HepG2 (cell line): Measurements from ENCODE around the gene TAT. TPM values are rescaled to one million over a fixed set of nuclear protein-coding genes. Genes with fewer than 3 reads are reported as not detected.

Source experiments
- AHDC1 ChIP-seq: sonication (generic); formaldehyde crosslinking; IDR thresholded peaks from 2 replicates; pipeline ENCODE4 v1.5.1; 2020; ENCODE audit warnings: mild to moderate bottlenecking, missing genetic modification reagents, borderline replicate concordance
- ATF4 ChIP-seq, 2 experiments: fragments of 450-650 bp in 1 of 2; sonication (generic) in 1 of 2; formaldehyde crosslinking; IDR thresholded peaks; 2 replicates each; pipeline versions ENCODE4 v1.5.0 to v1.8.0; 2020 to 2022; ENCODE audit warnings: mild to moderate bottlenecking in 1 of 2, missing genetic modification reagents in 1 of 2
- GATA4 ChIP-seq: sonication (generic); IDR thresholded peaks from 2 replicates; pipeline ENCODE4 v1.6.1; 2016; ENCODE audit warnings: antibody characterized with exemption, low read depth, borderline replicate concordance
- GFI1 ChIP-seq: sonication (generic); formaldehyde crosslinking; IDR thresholded peaks from 2 replicates; pipeline ENCODE4 v1.5.0; 2020; ENCODE audit warnings: missing genetic modification reagents, mild to moderate bottlenecking, borderline replicate concordance
- MIXL1 ChIP-seq: IDR thresholded peaks from 2 replicates; pipeline ENCODE4 v1.6.1; 2016
- MXD4 ChIP-seq: IDR thresholded peaks from 2 replicates; pipeline ENCODE4 v1.6.1; 2016; ENCODE audit warnings: mild to moderate bottlenecking, missing biosample characterization, missing genetic modification reagents
- NFIC ChIP-seq: IDR thresholded peaks from 2 replicates; pipeline ENCODE4 v1.6.1; 2012; ENCODE audit warnings: mild to moderate bottlenecking, low read length, inconsistent platforms
- NFKBIZ ChIP-seq: IDR thresholded peaks from 2 replicates; pipeline ENCODE4 v1.6.1; 2018; ENCODE audit warnings: missing genetic modification reagents, missing compliant biosample characterization
- NR2F6 ChIP-seq, 2 experiments: IDR thresholded peaks; 2 replicates each; pipeline ENCODE4 v1.6.1; 2016; ENCODE audit warnings: antibody characterized with exemption in 1 of 2, mild to moderate bottlenecking in 1 of 2
- POGK ChIP-seq: sonication (generic); formaldehyde crosslinking; conservative IDR thresholded peaks from 2 replicates; pipeline ENCODE4 v1.8.0; 2022; ENCODE audit warnings: mild to moderate bottlenecking, moderate library complexity, missing genetic modification reagents
- PRPF4 ChIP-seq: fragments of 200-400 bp; formaldehyde crosslinking; IDR thresholded peaks from 2 replicates; pipeline ENCODE4 v1.6.1; 2016; ENCODE audit warnings: low read length, low read depth; ENCODE audit not compliant: poor library complexity, severe bottlenecking
- RBM22 ChIP-seq: fragments of 200-400 bp; formaldehyde crosslinking; optimal IDR thresholded peaks from 2 replicates; pipeline ENCODE3; 2017; ENCODE audit warnings: mild to moderate bottlenecking, low read length, moderate library complexity
- RORA ChIP-seq: sonication (generic); formaldehyde crosslinking; IDR thresholded peaks from 2 replicates; pipeline ENCODE4 v1.5.0; 2020; ENCODE audit warnings: mild to moderate bottlenecking, missing genetic modification reagents, moderate library complexity
- SMAD3 ChIP-seq: sonication (generic); formaldehyde crosslinking; IDR thresholded peaks from 2 replicates; pipeline ENCODE4 v1.4.0; 2020; ENCODE audit warnings: missing genetic modification reagents
- ZBTB39 ChIP-seq: sonication (generic); formaldehyde crosslinking; IDR thresholded peaks from 2 replicates; pipeline ENCODE4 v1.5.0; 2020; ENCODE audit warnings: missing genetic modification reagents
- ZNF121 ChIP-seq: sonication (generic); formaldehyde crosslinking; IDR thresholded peaks from 2 replicates; pipeline ENCODE4 v1.5.0; 2020; ENCODE audit warnings: mild to moderate bottlenecking, missing genetic modification reagents
- ZNF20 ChIP-seq: sonication (generic); formaldehyde crosslinking; IDR thresholded peaks from 2 replicates; pipeline ENCODE4 v1.4.0; 2020; ENCODE audit warnings: mild to moderate bottlenecking, moderate library complexity, missing genetic modification reagents
- ZNF256 ChIP-seq: sonication (generic); formaldehyde crosslinking; conservative IDR thresholded peaks from 2 replicates; pipeline ENCODE4 v1.4.0; 2020; ENCODE audit warnings: missing genetic modification reagents
- ZNF607 ChIP-seq: sonication (generic); formaldehyde crosslinking; IDR thresholded peaks from 2 replicates; pipeline ENCODE4 v1.5.1; 2020; ENCODE audit warnings: missing genetic modification reagents, mild to moderate bottlenecking, borderline replicate concordance
- ZNF75D ChIP-seq: sonication (generic); formaldehyde crosslinking; IDR thresholded peaks from 2 replicates; pipeline ENCODE4 v1.8.1; 2023; ENCODE audit warnings: missing genetic modification reagents, mild to moderate bottlenecking, borderline replicate concordance
- ZSCAN20 ChIP-seq: sonication (generic); formaldehyde crosslinking; IDR thresholded peaks from 2 replicates; pipeline ENCODE4 v1.4.0; 2020; ENCODE audit warnings: missing genetic modification reagents, mild to moderate bottlenecking, borderline replicate concordance
- polyA plus RNA-seq, 8 experiments: library from polyadenylated mRNA; depleted of rRNA in 3 of 8; stranded (reverse) in 7 of 8; unstranded in 1 of 8; fragments of >200 nt; fragmentation: Illumina TruSeq in 4 of 8; extraction: Trizol in 4 of 8; gene quantifications; 2 replicates each; pipeline versions ENCODE4 v1.2.1 to v1.2.3, GENCODE V29; 2011 to 2016; ENCODE audit warnings: low read depth in 4 of 8, missing spikeins in 1 of 8, mixed read lengths in 1 of 8; ENCODE audit not compliant: insufficient read depth in 1 of 8
- total RNA-seq, 5 experiments: library from RNA; depleted of rRNA; stranded (reverse); fragments of >200 nt; fragmentation: Illumina TruSeq; extraction: Trizol; gene quantifications; 2 replicates each; pipeline ENCODE4 v1.2.3, GENCODE V29; 2016; ENCODE audit warnings: low read depth in 1 of 5

Gene TAT
- total and polyA plus RNA-seq, 2 of the 13 experiments (the other 11 are each of a cell fraction or from before 2014, with no cell fraction given), result 1.6 to 5.8 TPM

- TF ChIP-seq ATF4 (CRISPR knock-in tag; IDR thresholded peaks at IDR 0.05) (no peak), NR2F6 (IDR thresholded peaks at IDR 0.05) (no peak), NR2F6 (CRISPR knock-in tag; IDR thresholded peaks at IDR 0.05) (peak; percentile 42; the same call in 1 of the 2 replicates), ZNF20 (no peak), MIXL1 (CRISPR knock-in tag) (peak; percentile 67; the same call in 1 of the 2 replicates), ZNF121 (CRISPR knock-in tag) (no peak), AHDC1 (peak; percentile 20; the same call in 1 of the 2 replicates), PRPF4 (no peak), RBM22 (no peak), NFIC (no peak), SMAD3 (no peak), POGK (CRISPR knock-in tag) (no peak), ZNF256 (CRISPR knock-in tag) (no peak), ZBTB39 (CRISPR knock-in tag) (no peak), ZSCAN20 (CRISPR knock-in tag) (no peak), NFKBIZ (CRISPR knock-in tag) (no peak), MXD4 (CRISPR knock-in tag) (0 out of 2 replicates have a peak, but pooled peaks have one; percentile 59), ZNF75D (CRISPR knock-in tag) (no peak), RORA (CRISPR knock-in tag) (no peak), ZNF607 (CRISPR knock-in tag) (peak; percentile 41; the same call in 1 of the 2 replicates), GATA4 (no peak), GFI1 (no peak)
Measured at GRCh38 chr16:71623597-71623996, 46.7 kb upstream of the TAT start (continued).
